Epithelial cell of prostate (primary cell): Measurements from ENCODE around the gene ECHDC3.
"Not testable (repeated sequence)": the region's sequence is repeated elsewhere in the genome, so short reads cannot be mapped to it uniquely, and the experiment has no call there.

Experiments used
- DNase-seq: peaks from one replicate; pipeline ENCODE4 v3.0.0-alpha.2; 2011; ENCODE audit warnings: low read depth, low spot score
- H3K27ac ChIP-seq: fragments of 450-650 bp; 2 replicates; pipeline ENCODE4 v1.5.1; 2017; ENCODE audit warnings: mild to moderate bottlenecking

Gene ECHDC3

GRCh38 chr10:11742009-11742778 lies at the start of gene ECHDC3:
Gene ECHDC3, plus strand, starts transcription at chr10:11742382. Its CDS starts 195 bp downstream, at chr10:11742577.
- peak within 1 kb of the TSS; percentile 22 for H3K27ac ChIP-seq
- no peak for DNase-seq

- no peak for DNase-seq
- H3K27ac ChIP-seq: no peak overlapping the region
These were observed 48.8 kb upstream of the ECHDC3 start for GRCh38 chr10:11693376-11693775.

GRCh38 chr10:11695779-11696178 lies 46.4 kb upstream of the ECHDC3 start:
- H3K27ac ChIP-seq: no peak overlapping the region
- DNase-seq: no peak

- DNase-seq: no peak
- H3K27ac ChIP-seq: no peak overlapping the region
These were observed 44.3 kb upstream of the ECHDC3 start for GRCh38 chr10:11697718-11698527.

- no peak overlapping the region for H3K27ac ChIP-seq
- no peak for DNase-seq
These were observed 43.3 kb upstream of the ECHDC3 start for GRCh38 chr10:11698691-11699549.

- DNase-seq: no peak
- no peak overlapping the region for H3K27ac ChIP-seq
These were observed 42.6 kb upstream of the ECHDC3 start for GRCh38 chr10:11699550-11700097.

- no peak for DNase-seq
- H3K27ac ChIP-seq: no peak overlapping the region
These were observed 41.6 kb upstream of the ECHDC3 start for GRCh38 chr10:11700539-11700938.

GRCh38 chr10:11701451-11702095 lies 40.6 kb upstream of the ECHDC3 start:
- no peak overlapping the region for H3K27ac ChIP-seq
- DNase-seq: no peak

- no peak overlapping the region for H3K27ac ChIP-seq
- no peak for DNase-seq
These were observed 39.9 kb upstream of the ECHDC3 start for GRCh38 chr10:11702264-11702663.

GRCh38 chr10:11704092-11704491 lies 38.1 kb upstream of the ECHDC3 start:
- no peak overlapping the region for H3K27ac ChIP-seq
- DNase-seq: no peak

GRCh38 chr10:11705722-11706121 lies 36.5 kb upstream of the ECHDC3 start:
- no peak overlapping the region for H3K27ac ChIP-seq
- DNase-seq: no peak

GRCh38 chr10:11706895-11707567 lies 35.2 kb upstream of the ECHDC3 start:
- no peak for DNase-seq

GRCh38 chr10:11707624-11708350 lies 34.4 kb upstream of the ECHDC3 start:
- DNase-seq: no peak
- H3K27ac ChIP-seq: no peak overlapping the region

More at GRCh38 chr10:11706895-11707567, 35.2 kb upstream of the ECHDC3 start:
- H3K27ac ChIP-seq: no peak overlapping the region

- H3K27ac ChIP-seq, DNase-seq: not testable (repeated sequence)
These were observed 33.4 kb upstream of the ECHDC3 start for GRCh38 chr10:11708801-11709200.

- no peak overlapping the region for H3K27ac ChIP-seq
These were observed 29.4 kb upstream of the ECHDC3 start for GRCh38 chr10:11712744-11713143.

GRCh38 chr10:11713186-11713743 lies 28.9 kb upstream of the ECHDC3 start:
- DNase-seq: no peak
- H3K27ac ChIP-seq: no peak overlapping the region

More at GRCh38 chr10:11712744-11713143, 29.4 kb upstream of the ECHDC3 start:
- no peak for DNase-seq

- no peak overlapping the region for H3K27ac ChIP-seq
- DNase-seq: no peak
These were observed 28.2 kb upstream of the ECHDC3 start for GRCh38 chr10:11713963-11714362.

GRCh38 chr10:11714750-11715365 lies 27.3 kb upstream of the ECHDC3 start:
- no peak for DNase-seq
- H3K27ac ChIP-seq: peak overlapping the region; percentile 67
